Activated T-helper 1 cell treated with anti-CD3 and anti-CD28 coated beads, Interleukin-12 subunit alpha, Interleukin-12 subunit beta, Interleukin-2, Interleukin-4 antibody, amounts not matched to agents 30 ng/mL and 10 ng/mL and 1 ng/mL, durations not matched to agents 14 hours and 24 hours and 36 hours (primary cell): ENCODE measurements around the gene THSD7A. TPM values are rescaled to one million over a fixed set of nuclear protein-coding genes. Genes with fewer than 3 reads are reported as not detected.

Source experiments
- DNase-seq: peaks from one replicate; pipeline ENCODE4 v3.0.0; 2021; ENCODE audit warnings: low spot score
- H3K27ac Mint-ChIP-seq: one replicate; pipeline ENCODE4 v1.8.0; 2021; ENCODE audit warnings: mild to moderate bottlenecking, mixed read lengths
- H3K27me3 Mint-ChIP-seq: one replicate; pipeline ENCODE4 v1.8.0; 2022; ENCODE audit warnings: mild to moderate bottlenecking, moderate library complexity, mixed read lengths; ENCODE audit not compliant: insufficient read depth
- H3K36me3 Mint-ChIP-seq: one replicate; pipeline ENCODE4 v1.8.0; 2021; ENCODE audit warnings: low read depth, mixed read lengths
- H3K4me1 Mint-ChIP-seq: one replicate; pipeline ENCODE4 v1.8.0; 2021; ENCODE audit warnings: low read depth, mixed read lengths
- H3K4me3 Mint-ChIP-seq: one replicate; pipeline ENCODE4 v1.8.0; 2021; ENCODE audit warnings: mild to moderate bottlenecking, moderate library complexity, mixed read lengths
- H3K9me3 Mint-ChIP-seq: one replicate; pipeline ENCODE4 v1.8.0; 2021; ENCODE audit warnings: mixed read lengths
- intact Hi-C: fragments of 100-400 bp; cut with micrococcal nuclease; formaldehyde crosslinking; loops from one replicate; pipeline ENCODE4 v1.15.1; 2024
- total RNA-seq: library from RNA; stranded (reverse); gene quantifications from 2 replicates; pipeline ENCODE4 v1.2.3, GENCODE V29; 2022

THSD7A gene
- total RNA-seq, 1 donor from 2014 or later, result not detected

DNA sequence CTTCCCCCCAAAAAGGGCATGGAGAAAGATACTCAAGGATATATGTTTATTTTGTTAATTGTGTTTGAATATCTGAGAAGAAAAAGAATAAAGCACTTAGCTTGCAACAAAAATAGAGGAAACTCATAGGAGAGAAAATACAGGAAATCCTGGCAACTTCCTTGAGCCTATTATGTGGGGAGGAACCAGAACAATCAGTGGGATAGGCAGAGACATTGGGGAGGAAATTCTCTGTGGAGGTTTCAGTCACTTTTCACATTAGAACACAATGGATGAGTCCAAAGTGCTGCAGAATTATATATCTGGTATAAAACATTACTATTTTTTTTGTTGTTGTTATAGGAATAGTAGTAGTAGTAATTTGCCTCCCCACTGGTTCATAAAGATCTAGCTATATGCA is 240.1 kb downstream of the THSD7A start:
- no peaks in the 10 kb centered on the region for H3K9me3 Mint-ChIP-seq
- H3K4me3 Mint-ChIP-seq, result no peak overlapping the region
- H3K36me3 Mint-ChIP-seq, result no peaks in the 10 kb centered on the region
- no peaks in the 10 kb centered on the region for H3K4me1 Mint-ChIP-seq
- no peaks in the 10 kb centered on the region for H3K27me3 Mint-ChIP-seq
- no peak for DNase-seq
- intact Hi-C loops, result no loop called here
- no peak overlapping the region for H3K27ac Mint-ChIP-seq

DNA sequence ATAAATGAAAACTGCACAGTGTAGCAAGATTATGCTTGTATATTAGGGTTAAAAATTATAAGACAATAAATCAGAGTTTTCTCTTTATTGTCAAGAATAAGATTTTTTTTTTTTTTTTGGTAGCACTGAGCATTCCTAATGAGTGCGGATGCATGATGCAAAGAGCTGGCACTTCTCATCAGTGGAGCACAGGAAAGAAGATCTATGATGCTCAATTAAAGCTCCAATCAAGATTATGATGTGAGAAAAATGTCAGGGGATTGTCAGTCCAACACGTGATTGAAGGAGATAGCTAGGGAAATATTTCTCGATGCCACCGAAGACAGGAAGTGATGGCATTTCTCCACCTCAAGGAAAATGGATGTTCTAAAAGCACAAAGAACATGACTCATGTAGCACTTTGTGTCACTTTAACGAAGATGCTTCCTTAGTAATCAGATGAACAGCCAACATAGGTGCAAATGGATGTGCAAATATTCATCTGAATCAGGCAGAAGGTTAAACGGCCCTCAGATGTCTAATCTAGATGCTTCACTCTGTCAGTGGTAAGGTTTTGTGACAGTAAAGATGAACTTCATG is 240.9 kb downstream of the THSD7A start:
- H3K27ac Mint-ChIP-seq, result no peak overlapping the region
- H3K27me3 Mint-ChIP-seq, result no peaks in the 10 kb centered on the region
- intact Hi-C loops, result no loop called here
- no peak for DNase-seq
- no peaks in the 10 kb centered on the region for H3K9me3 Mint-ChIP-seq
- no peaks in the 10 kb centered on the region for H3K36me3 Mint-ChIP-seq
- H3K4me1 Mint-ChIP-seq, result no peaks in the 10 kb centered on the region
- no peak overlapping the region for H3K4me3 Mint-ChIP-seq

DNA sequence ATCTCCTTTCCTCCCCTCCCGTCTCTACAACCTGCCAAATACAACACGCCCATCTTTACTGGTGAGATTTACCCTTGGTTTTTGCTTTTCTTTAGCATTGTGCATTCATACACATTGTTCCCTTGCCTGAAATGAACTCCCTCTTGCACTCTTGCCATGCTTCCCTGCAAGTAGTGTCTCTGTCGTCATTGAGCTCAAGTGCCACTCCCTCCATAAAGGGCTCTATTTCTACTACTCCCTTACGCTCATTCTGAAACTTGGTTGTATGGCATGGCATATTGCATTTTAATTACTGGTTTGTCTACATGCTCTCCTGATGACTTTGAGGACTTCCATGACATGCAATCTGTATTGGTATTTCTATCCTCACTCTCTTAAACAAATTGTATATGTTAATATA is 242.7 kb downstream of the THSD7A start:
- no peak overlapping the region for H3K4me3 Mint-ChIP-seq
- no peaks in the 10 kb centered on the region for H3K36me3 Mint-ChIP-seq
- H3K27ac Mint-ChIP-seq, result no peak overlapping the region
- H3K9me3 Mint-ChIP-seq, result no peaks in the 10 kb centered on the region
- no peaks in the 10 kb centered on the region for H3K27me3 Mint-ChIP-seq
- DNase-seq, result no peak
- no peaks in the 10 kb centered on the region for H3K4me1 Mint-ChIP-seq
- intact Hi-C loops, result no loop called here

GRCh38 chr7:11587814-11588213 is 244.2 kb downstream of the THSD7A start:
- no peak overlapping the region for H3K4me3 Mint-ChIP-seq
- H3K36me3 Mint-ChIP-seq, result no peaks in the 10 kb centered on the region
- DNase-seq, result no peak
- no peak overlapping the region for H3K27ac Mint-ChIP-seq
- intact Hi-C loops, result no loop called here
- no peaks in the 10 kb centered on the region for H3K4me1 Mint-ChIP-seq
- H3K27me3 Mint-ChIP-seq, result no peaks in the 10 kb centered on the region
- H3K9me3 Mint-ChIP-seq, result no peaks in the 10 kb centered on the region

GRCh38 chr7:11587048-11587447 is 244.9 kb downstream of the THSD7A start:
- H3K4me1 Mint-ChIP-seq, result no peaks in the 10 kb centered on the region
- H3K36me3 Mint-ChIP-seq, result no peaks in the 10 kb centered on the region
- no peak for DNase-seq
- H3K27ac Mint-ChIP-seq, result no peak overlapping the region
- intact Hi-C loops, result no loop called here
- H3K9me3 Mint-ChIP-seq, result no peaks in the 10 kb centered on the region
- no peaks in the 10 kb centered on the region for H3K27me3 Mint-ChIP-seq
- H3K4me3 Mint-ChIP-seq, result no peak overlapping the region

GRCh38 chr7:11584406-11585031 is 247.5 kb downstream of the THSD7A start:
- Mint-ChIP-seq H3K4me3 (no peak overlapping the region), H3K36me3 (no peaks in the 10 kb centered on the region), H3K4me1 (no peaks in the 10 kb centered on the region), H3K9me3 (no peaks in the 10 kb centered on the region), H3K27ac (no peak overlapping the region), H3K27me3 (no peaks in the 10 kb centered on the region)
- intact Hi-C loops, result loop anchor here (5.0 kb wide), 1 partner anchor 702 kb away; no protein-coding TSS in a partner anchor
- DNase-seq, result no peak

DNA sequence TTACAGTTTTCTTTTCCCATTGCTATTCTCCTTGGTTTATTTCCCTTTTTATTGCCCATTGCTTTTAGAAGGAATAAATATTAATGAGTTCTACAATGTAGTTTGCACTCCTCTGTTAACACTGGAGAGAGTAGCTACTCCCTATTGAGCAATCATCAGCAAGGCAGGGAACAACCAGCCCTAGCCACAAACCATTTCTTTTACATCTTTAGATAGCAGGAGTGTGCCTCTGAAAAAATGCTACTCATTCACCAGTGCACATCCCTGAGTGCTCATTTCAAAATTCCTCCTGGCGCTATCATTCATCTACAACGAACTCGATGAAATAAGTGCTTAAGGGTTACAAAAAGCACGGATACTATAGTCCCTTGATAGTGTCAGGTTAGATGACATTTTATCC is 252.9 kb downstream of the THSD7A start:
- no peak overlapping the region for H3K27ac Mint-ChIP-seq
- intact Hi-C loops, result no loop called here
- no peaks in the 10 kb centered on the region for H3K36me3 Mint-ChIP-seq
- no peak overlapping the region for H3K4me3 Mint-ChIP-seq
- no peak for DNase-seq
- no peaks in the 10 kb centered on the region for H3K4me1 Mint-ChIP-seq
- no peaks in the 10 kb centered on the region for H3K27me3 Mint-ChIP-seq
- H3K9me3 Mint-ChIP-seq, result no peaks in the 10 kb centered on the region

DNA sequence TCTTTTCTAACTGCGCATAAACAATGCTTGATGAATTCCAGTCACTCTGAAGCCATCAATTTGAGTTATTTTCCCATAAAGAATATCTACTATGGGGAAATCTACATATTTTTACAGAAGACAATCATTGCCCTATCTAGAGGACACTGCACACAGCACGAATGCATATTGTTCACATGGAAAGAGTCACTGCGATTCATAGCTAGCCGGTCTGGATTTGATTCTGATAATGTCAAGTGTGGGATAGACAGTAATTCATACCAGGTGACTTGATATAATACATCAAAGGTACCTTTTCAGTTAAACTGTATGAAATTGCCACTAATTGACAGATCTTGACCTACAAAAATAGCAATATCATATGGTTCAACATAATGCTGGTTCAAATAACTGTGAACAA is 255.7 kb downstream of the THSD7A start:
- no peak for DNase-seq
- H3K27me3 Mint-ChIP-seq, result no peaks in the 10 kb centered on the region
- no peaks in the 10 kb centered on the region for H3K9me3 Mint-ChIP-seq
- H3K27ac Mint-ChIP-seq, result no peak overlapping the region
- H3K36me3 Mint-ChIP-seq, result no peaks in the 10 kb centered on the region
- no peaks in the 10 kb centered on the region for H3K4me1 Mint-ChIP-seq
- intact Hi-C loops, result no loop called here
- H3K4me3 Mint-ChIP-seq, result no peak overlapping the region

GRCh38 chr7:11573128-11573750 is 258.8 kb downstream of the THSD7A start:
- H3K36me3 Mint-ChIP-seq, result no peaks in the 10 kb centered on the region
- no peak overlapping the region for H3K4me3 Mint-ChIP-seq
- intact Hi-C loops, result no loop called here
- no peaks in the 10 kb centered on the region for H3K9me3 Mint-ChIP-seq
- H3K27me3 Mint-ChIP-seq, result no peaks in the 10 kb centered on the region
- no peak overlapping the region for H3K27ac Mint-ChIP-seq
- H3K4me1 Mint-ChIP-seq, result no peaks in the 10 kb centered on the region
- DNase-seq, result no peak

- intact Hi-C loops, result no loop called here
- no peaks in the 10 kb centered on the region for H3K27me3 Mint-ChIP-seq
- no peak for DNase-seq
- no peak overlapping the region for H3K27ac Mint-ChIP-seq
- H3K36me3 Mint-ChIP-seq, result no peaks in the 10 kb centered on the region
- no peaks in the 10 kb centered on the region for H3K4me1 Mint-ChIP-seq
- H3K4me3 Mint-ChIP-seq, result no peak overlapping the region
- no peaks in the 10 kb centered on the region for H3K9me3 Mint-ChIP-seq
These were observed 261.0 kb downstream of the THSD7A start for GRCh38 chr7:11570922-11571550.

DNA sequence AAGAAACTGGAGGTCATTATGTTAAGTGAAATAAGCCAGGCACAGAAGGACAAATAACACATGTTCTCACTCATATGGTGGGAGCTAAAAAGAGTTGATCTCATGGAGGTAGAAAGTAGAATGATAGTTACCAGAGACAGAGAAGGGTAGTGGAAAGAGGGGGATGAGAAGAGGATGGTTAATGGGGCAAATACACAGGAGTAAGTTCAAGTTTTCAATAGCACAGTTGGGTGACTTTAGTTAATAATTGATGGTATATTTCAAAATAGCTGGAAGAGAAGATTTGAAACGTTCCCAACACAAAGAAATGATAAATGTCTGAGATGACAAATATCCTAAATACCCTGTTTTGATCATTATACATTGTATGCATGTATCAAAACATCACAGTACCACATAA is 261.8 kb downstream of the THSD7A start:
- no peaks in the 10 kb centered on the region for H3K27me3 Mint-ChIP-seq
- H3K4me3 Mint-ChIP-seq, result no peak overlapping the region
- intact Hi-C loops, result no loop called here

DNA sequence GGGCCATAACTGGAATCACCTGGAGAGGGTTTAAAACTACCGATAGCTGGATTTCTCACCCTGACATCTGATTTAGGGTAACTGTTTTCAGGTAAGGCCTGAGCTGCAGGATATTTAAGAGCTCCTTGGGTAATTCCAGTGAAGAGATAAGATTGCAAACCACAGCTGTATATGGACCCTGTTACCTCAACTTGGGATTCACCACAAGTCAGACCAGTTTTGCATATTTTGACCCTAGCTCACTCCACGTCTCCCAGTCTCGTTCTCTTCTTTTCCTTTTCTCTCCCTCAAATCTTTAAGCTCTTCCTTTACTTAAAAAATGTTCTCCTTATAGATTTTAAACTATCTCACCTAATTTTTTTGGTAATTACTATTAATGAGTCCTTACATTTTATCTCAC is 264.4 kb downstream of the THSD7A start:
- no peaks in the 10 kb centered on the region for H3K9me3 Mint-ChIP-seq
- no peak overlapping the region for H3K27ac Mint-ChIP-seq
- H3K27me3 Mint-ChIP-seq, result no peaks in the 10 kb centered on the region
- no peaks in the 10 kb centered on the region for H3K4me1 Mint-ChIP-seq
- H3K4me3 Mint-ChIP-seq, result no peak overlapping the region
- no peak for DNase-seq
- H3K36me3 Mint-ChIP-seq, result no peaks in the 10 kb centered on the region
- intact Hi-C loops, result no loop called here

More for the DNA sequence above, 261.8 kb downstream of the THSD7A start:
- Mint-ChIP-seq H3K27ac (no peak overlapping the region), H3K36me3 (no peaks in the 10 kb centered on the region), H3K4me1 (no peaks in the 10 kb centered on the region), H3K9me3 (no peaks in the 10 kb centered on the region)
- no peak for DNase-seq

- no peaks in the 10 kb centered on the region for H3K27me3 Mint-ChIP-seq
- no peak overlapping the region for H3K4me3 Mint-ChIP-seq
- DNase-seq, result no peak
- H3K36me3 Mint-ChIP-seq, result no peaks in the 10 kb centered on the region
- no peak overlapping the region for H3K27ac Mint-ChIP-seq
- no peaks in the 10 kb centered on the region for H3K4me1 Mint-ChIP-seq
- no peaks in the 10 kb centered on the region for H3K9me3 Mint-ChIP-seq
- intact Hi-C loops, result loop anchor here (5.0 kb wide), 1 partner anchor 130 kb away; no protein-coding TSS in a partner anchor
These were observed 274.4 kb downstream of the THSD7A start for GRCh38 chr7:11557627-11558026.
